ENCODE measurements around the gene G2E3. TPM values are rescaled to one million over a fixed set of nuclear protein-coding genes. Genes with fewer than 3 reads are reported as not detected.

The G2E3 gene
- total and polyA plus RNA-seq, 7 donors, result 3.5 to 13.0 (median 6.7) TPM

DNA sequence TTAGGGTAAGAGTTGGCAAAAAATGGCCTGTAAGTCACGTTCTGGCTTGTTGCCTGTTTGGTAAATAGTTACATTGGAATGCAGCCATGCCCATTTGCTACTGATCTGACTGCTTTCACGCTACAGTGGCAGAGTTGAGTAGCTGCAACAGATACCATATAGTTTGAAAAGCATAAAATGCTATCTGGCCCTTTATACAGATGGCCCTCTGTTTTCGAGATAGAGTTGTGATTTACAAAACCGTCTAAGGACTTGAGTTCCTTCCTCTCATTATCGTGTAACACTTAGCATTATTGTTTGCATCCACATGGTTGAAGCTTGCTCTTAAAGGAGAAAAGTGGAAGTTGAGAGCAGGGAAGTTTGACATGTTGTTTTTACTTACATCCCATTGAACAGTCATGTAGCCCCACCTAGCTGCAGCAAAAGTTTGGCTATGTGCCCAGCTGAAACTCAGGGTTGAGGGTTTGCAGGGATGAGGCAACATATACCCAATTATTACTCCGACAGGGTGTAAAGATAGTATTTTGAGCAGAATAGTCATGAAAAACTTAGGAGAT lies 51.9 kb downstream of the G2E3 start:
- Histone ChIP-seq H3K4me1 (no peaks in the 10 kb centered on the region), H3K36me3 (peaks cover 0 to 24% (median 0%) of the 10 kb centered on the region in 4 donors), H3K9me3 (no peaks in the 10 kb centered on the region), H3K27ac (no peak overlapping the region), H3K4me3 (no peak overlapping the region), H3K27me3 (no peaks in the 10 kb centered on the region)
- intact Hi-C loops (cut with DNase I), result no loop called here
- 13 to 49% methylated on average over 6 of the region's 6 CpGs for WGBS, 2 donors
- DNase-seq, result peak; percentile 73
- no peak for TF ChIP-seq EP300 (IDR thresholded peaks at IDR 0.05)
- peak in 2 of 4 donors; percentile 28 to 34 for TF ChIP-seq POLR2AphosphoS5 (IDR thresholded peaks at IDR 0.05)

- DNase-seq, result no peak
- Histone ChIP-seq H3K27ac (no peak overlapping the region), H3K4me3 (no peak overlapping the region), H3K36me3 (peaks cover 0 to 17% (median 0%) of the 10 kb centered on the region in 4 donors), H3K27me3 (no peaks in the 10 kb centered on the region), H3K4me1 (no peaks in the 10 kb centered on the region), H3K9me3 (no peaks in the 10 kb centered on the region)
- TF ChIP-seq POLR2A (IDR thresholded peaks at IDR 0.05), result no peak
- TF ChIP-seq CTCF (IDR thresholded peaks at IDR 0.05), result no peak
- no peak for TF ChIP-seq POLR2AphosphoS5 (IDR thresholded peaks at IDR 0.05)
- no peak for TF ChIP-seq EP300 (IDR thresholded peaks at IDR 0.05)
- WGBS, 2 donors, result 93 to 97% methylated on average over 2 of the region's 2 CpGs
- intact Hi-C loops (cut with DNase I), result no loop called here
Measured at GRCh38 chr14:30614155-30614554, 55.2 kb downstream of the G2E3 start.

DNA sequence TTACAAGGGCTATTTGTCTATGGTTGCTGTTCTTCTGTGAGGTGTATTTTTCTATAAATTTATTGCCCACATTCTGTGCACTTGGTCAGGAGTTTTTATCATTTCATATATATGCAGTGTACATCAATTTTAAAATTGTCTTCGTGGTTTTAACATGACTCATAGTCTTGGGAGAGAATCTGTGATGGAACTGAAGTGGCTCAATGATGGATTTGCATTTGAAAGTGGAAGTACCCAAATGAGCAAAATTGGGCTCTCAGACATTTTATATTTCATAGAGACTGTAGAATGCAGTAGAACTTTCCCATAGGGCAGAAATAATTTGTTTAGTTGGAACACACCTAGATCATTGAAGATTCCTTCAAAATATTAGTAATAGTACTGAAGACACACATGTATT lies 61.2 kb downstream of the G2E3 start:
- Histone ChIP-seq H3K4me3 (no peak overlapping the region), H3K4me1 (peaks cover 0 to 29% (median 20%) of the 10 kb centered on the region in 4 donors), H3K9me3 (no peaks in the 10 kb centered on the region), H3K36me3 (peaks cover 0 to 4% (median 0%) of the 10 kb centered on the region in 4 donors), H3K27ac (no peak overlapping the region), H3K27me3 (no peaks in the 10 kb centered on the region)
- intact Hi-C loops (cut with DNase I), result loop anchor here (5.0 kb wide), 1 partner anchor 63 kb away; the partner anchor contains the start of gene G2E3
- no peak for DNase-seq
- no peak for TF ChIP-seq CTCF (IDR thresholded peaks at IDR 0.05)
- TF ChIP-seq POLR2A (IDR thresholded peaks at IDR 0.05), result no peak
- no peak for TF ChIP-seq EP300 (IDR thresholded peaks at IDR 0.05)
- no peak for TF ChIP-seq POLR2AphosphoS5 (IDR thresholded peaks at IDR 0.05)
- WGBS, 2 donors, result 57 to 63% methylated on average over 1 of the region's 1 CpG

GRCh38 chr14:30621354-30621939 lies 62.5 kb downstream of the G2E3 start:
- no peaks in the 10 kb centered on the region for H3K27me3 ChIP-seq
- peak overlapping the region; percentile 86 to 87 (median 86) for H3K27ac ChIP-seq
- no peaks in the 10 kb centered on the region for H3K9me3 ChIP-seq
- peaks cover 0 to 3% (median 0%) of the 10 kb centered on the region in 4 donors for H3K36me3 ChIP-seq
- intact Hi-C loops (cut with DNase I), result loop anchor here (5.0 kb wide), 1 partner anchor 64 kb away; the partner anchor contains the start of gene G2E3
- H3K4me1 ChIP-seq, result peaks cover 0 to 37% (median 21%) of the 10 kb centered on the region in 4 donors
- 1 to 8% methylated on average over 17 of the region's 17 CpGs for WGBS, 2 donors
- H3K4me3 ChIP-seq, result peak overlapping the region; percentile 63 to 87 (median 74)
- no peak for DNase-seq
- TF ChIP-seq POLR2A (IDR thresholded peaks at IDR 0.05) (no peak), CTCF (IDR thresholded peaks at IDR 0.05) (no peak), EP300 (IDR thresholded peaks at IDR 0.05) (no peak)

- Histone ChIP-seq H3K9me3 (no peaks in the 10 kb centered on the region), H3K27me3 (no peaks in the 10 kb centered on the region), H3K4me3 (peak within 1 kb of the TSS; percentile 63 to 87 (median 74)), H3K4me1 (peaks cover 0 to 37% (median 22%) of the 10 kb centered on the region in 4 donors), H3K27ac (peak within 1 kb of the TSS; percentile 86 to 87 (median 86)), H3K36me3 (no peaks in the 10 kb centered on the region)
- WGBS, 2 donors, result 0 to 1% methylated on average over 35 of the region's 35 CpGs
- intact Hi-C loops (cut with DNase I), result loop anchor here (5.0 kb wide), 1 partner anchor 65 kb away; the partner anchor contains the start of gene G2E3
- TF ChIP-seq EP300 (IDR thresholded peaks at IDR 0.05), result peak in 1 of 4 donors; percentile 28
- peak; percentile 98 to 99 (median 98) for TF ChIP-seq POLR2AphosphoS5 (IDR thresholded peaks at IDR 0.05)
- peak; percentile 96 to 97 for TF ChIP-seq POLR2A (IDR thresholded peaks at IDR 0.05)
- no peak for TF ChIP-seq CTCF (IDR thresholded peaks at IDR 0.05)
- DNase-seq, result peak; percentile 96
Measured at GRCh38 chr14:30621940-30622830, 63.2 kb downstream of the G2E3 start, which contains the start of gene SCFD1. Gene SCFD1, plus strand, starts transcription at chr14:30622319. Its CDS starts 20 bp downstream, at chr14:30622339.

All from sigmoid colon (tissue), 7 donors.